HCT116 (cell line): ENCODE data around the gene MDM2. TPM values are rescaled to one million over a fixed set of nuclear protein-coding genes. Genes with fewer than 3 reads are reported as not detected.

Experiments used
- ATAC-seq: fragments of 200-7000 bp; cut with Tn5 transposase; 2 replicates; pipeline ENCODE4 v1.9.1; 2020; ENCODE audit warnings: mild to moderate bottlenecking, moderate library complexity
- BruUV-seq: library from RNA; stranded (reverse); fragments of 400-500 nt; replicated peaks from 2 replicates; lab custom pipeline; 2021; lab: Mats Ljungman, UMichigan
- CTCF ChIA-PET: fragments of 300-600 bp; sonication (Branson Sonifier 250); formaldehyde crosslinking; loops from one replicate; lab custom pipeline; 2021; ENCODE audit warnings: antibody characterized with exemption; lab: Charles Lee
- POLR2A ChIA-PET: fragments of 300-600, 350-600 bp; sonication (Branson Sonifier 250); formaldehyde crosslinking; loops from one replicate; lab custom pipeline; 2021; ENCODE audit warnings: antibody characterized with exemption; lab: Charles Lee
- RAD21 ChIA-PET, 2 experiments: fragments of 300-600 bp; sonication (Branson Sonifier 250); formaldehyde crosslinking; loops; one replicate each; lab custom pipeline; 2023; ENCODE audit warnings: low total read pairs in 2 of 2; ENCODE audit not compliant: uncharacterized antibody in 2 of 2, unreplicated experiment in 2 of 2, low non-redundant PET in 1 of 2; lab: Charles Lee
- DNase-seq: peaks from one replicate; pipeline ENCODE4 v3.0.0-alpha.2; 2010; ENCODE audit warnings: low read depth, low spot score
- H2AFZ ChIP-seq: fragments of 200-600 bp; shearing (Covaris generic), sonication (generic); 2 replicates; pipeline ENCODE4 v1.6.1; 2017; ENCODE audit warnings: low read depth, mixed run types, mixed read lengths, antibody characterized with exemption, low read length; ENCODE audit not compliant: poor library complexity, severe bottlenecking
- H3K27ac ChIP-seq: 2 replicates; pipeline ENCODE4 v1.5.1; 2012; ENCODE audit warnings: low read depth, low read length
- H3K27me3 ChIP-seq: fragments of 200-600 bp; sonication (generic); 2 replicates; pipeline ENCODE4 v1.6.1; 2016; ENCODE audit warnings: mixed run types, low read length, mixed read lengths; ENCODE audit not compliant: insufficient read depth
- H3K36me3 ChIP-seq, 2 experiments: fragments of 200-500 bp in 1 of 2; fragments of 200-600 bp in 1 of 2; sonication (Bioruptor generic) in 1 of 2; sonication (generic) in 1 of 2; 2 replicates each; pipeline versions ENCODE4 v1.5.1 to v1.6.1; 2014 to 2016; ENCODE audit warnings: low read length in 2 of 2, inconsistent platforms in 1 of 2, mixed read lengths in 1 of 2, mixed run types in 1 of 2; ENCODE audit not compliant: insufficient read depth in 2 of 2, control insufficient read depth in 1 of 2
- H3K4me1 ChIP-seq, 2 experiments: fragments of 200-600 bp in 1 of 2; sonication (generic) in 1 of 2; 2 replicates each; pipeline versions ENCODE4 v1.5.1 to v1.6.1; 2012 to 2017; ENCODE audit warnings: low read length in 2 of 2, inconsistent platforms in 1 of 2, mild to moderate bottlenecking in 1 of 2, mixed read lengths in 1 of 2, mixed run types in 1 of 2, moderate library complexity in 1 of 2; ENCODE audit not compliant: insufficient read depth in 2 of 2, control insufficient read depth in 1 of 2
- H3K4me2 ChIP-seq: fragments of 200-600 bp; sonication (generic); 2 replicates; pipeline ENCODE4 v1.6.1; 2017; ENCODE audit warnings: mixed run types, low read length, mixed read lengths
- H3K4me3 ChIP-seq, 2 experiments: fragments of 200-600 bp in 1 of 2; sonication (generic) in 1 of 2; replicated peaks in 1 of 2; 2 replicates each; pipeline ENCODE4 v1.5.1; 2011 to 2016; ENCODE audit warnings: low read length in 2 of 2, control low read depth in 1 of 2, low read depth in 1 of 2, mild to moderate bottlenecking in 1 of 2, mixed read lengths in 1 of 2, mixed run types in 1 of 2
- H3K79me2 ChIP-seq: fragments of 200-600 bp; sonication (generic); 2 replicates; pipeline ENCODE4 v1.6.1; 2017; ENCODE audit warnings: mild to moderate bottlenecking, mixed run types, low read length, moderate library complexity, mixed read lengths; ENCODE audit not compliant: insufficient read depth
- H3K9ac ChIP-seq: fragments of 200-600 bp; sonication (generic); 2 replicates; pipeline ENCODE4 v1.6.1; 2016; ENCODE audit warnings: low read length, mixed read lengths
- H3K9me2 ChIP-seq: fragments of 200-600 bp; sonication (generic), shearing (Covaris generic); 2 replicates; pipeline ENCODE4 v1.6.1; 2017; ENCODE audit warnings: mixed run types, mild to moderate bottlenecking, moderate library complexity; ENCODE audit not compliant: insufficient read depth
- H3K9me3 ChIP-seq, 2 experiments: fragments of 200-500 bp in 1 of 2; fragments of 200-600 bp in 1 of 2; sonication (Bioruptor generic) in 1 of 2; sonication (generic) in 1 of 2; 2 replicates each; pipeline ENCODE4 v1.6.1; 2014 to 2017; ENCODE audit warnings: low read length in 2 of 2, mixed read lengths in 2 of 2, inconsistent platforms in 1 of 2, low read depth in 1 of 2, mild to moderate bottlenecking in 1 of 2, mixed run types in 1 of 2, moderate library complexity in 1 of 2; ENCODE audit not compliant: control insufficient read depth in 1 of 2, insufficient read depth in 1 of 2
- H4K20me1 ChIP-seq: fragments of 200-600 bp; sonication (generic), shearing (Covaris generic); 2 replicates; pipeline ENCODE4 v1.6.1; 2017; ENCODE audit warnings: mixed run types, mild to moderate bottlenecking, moderate library complexity; ENCODE audit not compliant: insufficient read depth
- CBX3 ChIP-seq: IDR thresholded peaks from 2 replicates; pipeline ENCODE4 v1.6.1; 2012; ENCODE audit warnings: low read depth
- JUND ChIP-seq: IDR thresholded peaks from 2 replicates; pipeline ENCODE4 v1.6.1; 2012
- POLR2A ChIP-seq: IDR thresholded peaks from 2 replicates; pipeline ENCODE4 v1.7.0; 2011; ENCODE audit warnings: borderline replicate concordance; ENCODE audit not compliant: insufficient read depth, insufficient read length; ENCODE audit errors: extremely low read depth
- RAD21 ChIP-seq: IDR thresholded peaks from 2 replicates; pipeline ENCODE4 v1.6.1; 2012; ENCODE audit warnings: low read depth, mild to moderate bottlenecking
- SIN3A ChIP-seq: IDR thresholded peaks from 2 replicates; pipeline ENCODE4 v1.6.1; 2012; ENCODE audit warnings: low read depth
- TCF7L2 ChIP-seq: IDR thresholded peaks from 2 replicates; pipeline ENCODE4 v1.7.0; 2011; ENCODE audit warnings: borderline replicate concordance, inconsistent platforms; ENCODE audit not compliant: insufficient read depth, insufficient read length; ENCODE audit errors: extremely low read depth
- ZNF274 ChIP-seq: fragments of 200-500 bp; sonication (Bioruptor generic); IDR thresholded peaks from 2 replicates; pipeline ENCODE4 v1.6.1; 2014; ENCODE audit warnings: mild to moderate bottlenecking, low read depth, low read length, inconsistent platforms
- intact Hi-C: fragments of 100-400 bp; cut with micrococcal nuclease; formaldehyde crosslinking; loops from 2 replicates; pipeline ENCODE4 v1.10.0; 2022
- total RNA-seq: library from RNA; stranded (reverse); gene quantifications from one replicate; pipeline ENCODE4 v1.2.1, GENCODE V29; 2021; ENCODE audit not compliant: unreplicated experiment
- TF ChIP-seq, protein P1 (sequence below): IDR thresholded peaks from 2 replicates; pipeline ENCODE4 v1.6.1; 2012; ENCODE audit warnings: low read depth
- TF ChIP-seq, protein P2 (sequence below): IDR thresholded peaks from 2 replicates; pipeline ENCODE4 v1.6.1; 2012
- TF ChIP-seq, protein P3 (sequence below): IDR thresholded peaks from 2 replicates; pipeline ENCODE4 v1.6.1; 2012
- TF ChIP-seq, protein P4 (sequence below): IDR thresholded peaks from 2 replicates; pipeline ENCODE4 v1.6.1; 2011; ENCODE audit warnings: mild to moderate bottlenecking, low read length, moderate library complexity; ENCODE audit not compliant: insufficient replicate concordance; ENCODE audit errors: extremely low read depth
- TF ChIP-seq, protein P5 (sequence below), 3 experiments: fragments of 200-600 bp in 1 of 3; sonication (generic) in 1 of 3; IDR thresholded peaks in 2 of 3; conservative IDR thresholded peaks in 1 of 3; 2 replicates each; pipeline ENCODE4 v1.5.1; 2012 to 2017; ENCODE audit warnings: low read depth in 2 of 3, low read length in 2 of 3, antibody characterized with exemption in 1 of 3, borderline replicate concordance in 1 of 3, control low read depth in 1 of 3, mild to moderate bottlenecking in 1 of 3, mixed read lengths in 1 of 3, mixed run types in 1 of 3, moderate library complexity in 1 of 3; ENCODE audit not compliant: insufficient read depth in 1 of 3

Gene MDM2
- total RNA-seq, 1 experiment from 2014 or later = 170 TPM

DNA sequence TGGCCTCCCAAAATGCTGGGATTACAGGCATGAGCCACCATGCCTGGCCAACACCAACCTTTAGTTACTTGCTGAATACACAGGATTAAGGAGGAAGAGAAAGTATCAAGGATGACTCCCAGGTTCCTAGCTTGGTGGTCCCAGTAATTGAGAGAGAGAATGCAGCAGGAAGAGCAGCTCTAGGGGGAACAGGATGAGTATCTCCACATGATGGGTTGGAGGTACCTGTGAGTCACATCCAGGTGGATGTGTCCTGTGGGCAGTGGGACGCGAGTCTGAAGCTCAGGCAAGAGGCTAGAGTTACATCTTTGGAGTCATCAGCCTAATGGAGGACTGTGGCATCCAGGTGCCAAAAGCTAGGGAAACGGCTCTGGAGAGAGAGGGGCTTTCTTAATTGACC lies 47.1 kb downstream of the MDM2 start (continued):
- TF ChIP-seq TCF7L2 = no peak
- TF ChIP-seq, protein P1, sequence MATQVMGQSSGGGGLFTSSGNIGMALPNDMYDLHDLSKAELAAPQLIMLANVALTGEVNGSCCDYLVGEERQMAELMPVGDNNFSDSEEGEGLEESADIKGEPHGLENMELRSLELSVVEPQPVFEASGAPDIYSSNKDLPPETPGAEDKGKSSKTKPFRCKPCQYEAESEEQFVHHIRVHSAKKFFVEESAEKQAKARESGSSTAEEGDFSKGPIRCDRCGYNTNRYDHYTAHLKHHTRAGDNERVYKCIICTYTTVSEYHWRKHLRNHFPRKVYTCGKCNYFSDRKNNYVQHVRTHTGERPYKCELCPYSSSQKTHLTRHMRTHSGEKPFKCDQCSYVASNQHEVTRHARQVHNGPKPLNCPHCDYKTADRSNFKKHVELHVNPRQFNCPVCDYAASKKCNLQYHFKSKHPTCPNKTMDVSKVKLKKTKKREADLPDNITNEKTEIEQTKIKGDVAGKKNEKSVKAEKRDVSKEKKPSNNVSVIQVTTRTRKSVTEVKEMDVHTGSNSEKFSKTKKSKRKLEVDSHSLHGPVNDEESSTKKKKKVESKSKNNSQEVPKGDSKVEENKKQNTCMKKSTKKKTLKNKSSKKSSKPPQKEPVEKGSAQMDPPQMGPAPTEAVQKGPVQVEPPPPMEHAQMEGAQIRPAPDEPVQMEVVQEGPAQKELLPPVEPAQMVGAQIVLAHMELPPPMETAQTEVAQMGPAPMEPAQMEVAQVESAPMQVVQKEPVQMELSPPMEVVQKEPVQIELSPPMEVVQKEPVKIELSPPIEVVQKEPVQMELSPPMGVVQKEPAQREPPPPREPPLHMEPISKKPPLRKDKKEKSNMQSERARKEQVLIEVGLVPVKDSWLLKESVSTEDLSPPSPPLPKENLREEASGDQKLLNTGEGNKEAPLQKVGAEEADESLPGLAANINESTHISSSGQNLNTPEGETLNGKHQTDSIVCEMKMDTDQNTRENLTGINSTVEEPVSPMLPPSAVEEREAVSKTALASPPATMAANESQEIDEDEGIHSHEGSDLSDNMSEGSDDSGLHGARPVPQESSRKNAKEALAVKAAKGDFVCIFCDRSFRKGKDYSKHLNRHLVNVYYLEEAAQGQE = no peak

DNA sequence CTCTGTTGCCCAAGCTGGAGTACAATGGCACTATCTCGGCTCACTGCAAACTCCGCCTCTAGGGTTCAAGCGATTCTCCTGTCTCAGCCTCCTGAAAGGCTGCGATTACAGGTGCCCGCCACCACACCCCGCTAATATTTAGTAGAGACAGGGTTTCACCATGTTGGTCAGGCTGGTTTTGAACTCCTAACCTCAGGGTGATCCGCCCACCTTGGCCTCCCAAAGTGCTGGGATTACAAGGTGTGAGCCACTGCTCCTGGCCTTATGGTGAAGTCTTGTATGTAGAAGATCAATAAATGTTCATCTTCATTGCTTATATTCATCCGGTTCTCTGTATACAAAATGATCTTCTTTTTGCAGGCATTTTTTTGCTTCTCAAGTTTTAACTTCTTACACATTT lies 47.8 kb downstream of the MDM2 start:
- Histone ChIP-seq H3K27ac (no peak overlapping the region), H2AFZ (no peak overlapping the region), H3K9me3 (no peaks in the 10 kb centered on the region), H3K4me2 (no peak overlapping the region), H3K9me2 (no peaks in the 10 kb centered on the region), H3K27me3 (no peaks in the 10 kb centered on the region), H3K36me3 (no peaks in the 10 kb centered on the region), H4K20me1 (no peaks in the 10 kb centered on the region), H3K9ac (no peak overlapping the region), H3K4me3 (no peak overlapping the region), H3K4me1 (no peaks in the 10 kb centered on the region), H3K79me2 (no peaks in the 10 kb centered on the region)
- DNase-seq (no peak), ATAC-seq (no peak)
- ChIA-PET CTCF (no interaction called here), POLR2A (no interaction called here), RAD21 (no interaction called here)
- no TSS peak for BruUV-seq
- intact Hi-C loops = no loop called here
- TF ChIP-seq RAD21 (no peak), JUND (no peak), POLR2A (no peak), TCF7L2 (no peak), CBX3 (no peak), ZNF274 (no peak), SIN3A (no peak)
- TF ChIP-seq, protein P2, sequence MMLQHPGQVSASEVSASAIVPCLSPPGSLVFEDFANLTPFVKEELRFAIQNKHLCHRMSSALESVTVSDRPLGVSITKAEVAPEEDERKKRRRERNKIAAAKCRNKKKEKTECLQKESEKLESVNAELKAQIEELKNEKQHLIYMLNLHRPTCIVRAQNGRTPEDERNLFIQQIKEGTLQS = no peak
- TF ChIP-seq, protein P3, sequence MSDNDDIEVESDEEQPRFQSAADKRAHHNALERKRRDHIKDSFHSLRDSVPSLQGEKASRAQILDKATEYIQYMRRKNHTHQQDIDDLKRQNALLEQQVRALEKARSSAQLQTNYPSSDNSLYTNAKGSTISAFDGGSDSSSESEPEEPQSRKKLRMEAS = no peak
- TF ChIP-seq, protein P4, sequence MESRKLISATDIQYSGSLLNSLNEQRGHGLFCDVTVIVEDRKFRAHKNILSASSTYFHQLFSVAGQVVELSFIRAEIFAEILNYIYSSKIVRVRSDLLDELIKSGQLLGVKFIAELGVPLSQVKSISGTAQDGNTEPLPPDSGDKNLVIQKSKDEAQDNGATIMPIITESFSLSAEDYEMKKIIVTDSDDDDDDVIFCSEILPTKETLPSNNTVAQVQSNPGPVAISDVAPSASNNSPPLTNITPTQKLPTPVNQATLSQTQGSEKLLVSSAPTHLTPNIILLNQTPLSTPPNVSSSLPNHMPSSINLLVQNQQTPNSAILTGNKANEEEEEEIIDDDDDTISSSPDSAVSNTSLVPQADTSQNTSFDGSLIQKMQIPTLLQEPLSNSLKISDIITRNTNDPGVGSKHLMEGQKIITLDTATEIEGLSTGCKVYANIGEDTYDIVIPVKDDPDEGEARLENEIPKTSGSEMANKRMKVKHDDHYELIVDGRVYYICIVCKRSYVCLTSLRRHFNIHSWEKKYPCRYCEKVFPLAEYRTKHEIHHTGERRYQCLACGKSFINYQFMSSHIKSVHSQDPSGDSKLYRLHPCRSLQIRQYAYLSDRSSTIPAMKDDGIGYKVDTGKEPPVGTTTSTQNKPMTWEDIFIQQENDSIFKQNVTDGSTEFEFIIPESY = no peak
- TF ChIP-seq, protein P5, sequence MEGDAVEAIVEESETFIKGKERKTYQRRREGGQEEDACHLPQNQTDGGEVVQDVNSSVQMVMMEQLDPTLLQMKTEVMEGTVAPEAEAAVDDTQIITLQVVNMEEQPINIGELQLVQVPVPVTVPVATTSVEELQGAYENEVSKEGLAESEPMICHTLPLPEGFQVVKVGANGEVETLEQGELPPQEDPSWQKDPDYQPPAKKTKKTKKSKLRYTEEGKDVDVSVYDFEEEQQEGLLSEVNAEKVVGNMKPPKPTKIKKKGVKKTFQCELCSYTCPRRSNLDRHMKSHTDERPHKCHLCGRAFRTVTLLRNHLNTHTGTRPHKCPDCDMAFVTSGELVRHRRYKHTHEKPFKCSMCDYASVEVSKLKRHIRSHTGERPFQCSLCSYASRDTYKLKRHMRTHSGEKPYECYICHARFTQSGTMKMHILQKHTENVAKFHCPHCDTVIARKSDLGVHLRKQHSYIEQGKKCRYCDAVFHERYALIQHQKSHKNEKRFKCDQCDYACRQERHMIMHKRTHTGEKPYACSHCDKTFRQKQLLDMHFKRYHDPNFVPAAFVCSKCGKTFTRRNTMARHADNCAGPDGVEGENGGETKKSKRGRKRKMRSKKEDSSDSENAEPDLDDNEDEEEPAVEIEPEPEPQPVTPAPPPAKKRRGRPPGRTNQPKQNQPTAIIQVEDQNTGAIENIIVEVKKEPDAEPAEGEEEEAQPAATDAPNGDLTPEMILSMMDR (IDR thresholded peaks at IDR 0.05 in 2 of 3, conservative IDR thresholded peaks at IDR 0.05 in 1 of 3; ENCODE audit: borderline replicate concordance in 1 of 3, insufficient read depth in 1 of 3, low read depth in 2 of 3, low read length in 2 of 3) = no peak
- TF ChIP-seq, protein P1 = no peak
